ENCODE measurements around the gene TRAPPC10.

TRAPPC10 gene

DNA sequence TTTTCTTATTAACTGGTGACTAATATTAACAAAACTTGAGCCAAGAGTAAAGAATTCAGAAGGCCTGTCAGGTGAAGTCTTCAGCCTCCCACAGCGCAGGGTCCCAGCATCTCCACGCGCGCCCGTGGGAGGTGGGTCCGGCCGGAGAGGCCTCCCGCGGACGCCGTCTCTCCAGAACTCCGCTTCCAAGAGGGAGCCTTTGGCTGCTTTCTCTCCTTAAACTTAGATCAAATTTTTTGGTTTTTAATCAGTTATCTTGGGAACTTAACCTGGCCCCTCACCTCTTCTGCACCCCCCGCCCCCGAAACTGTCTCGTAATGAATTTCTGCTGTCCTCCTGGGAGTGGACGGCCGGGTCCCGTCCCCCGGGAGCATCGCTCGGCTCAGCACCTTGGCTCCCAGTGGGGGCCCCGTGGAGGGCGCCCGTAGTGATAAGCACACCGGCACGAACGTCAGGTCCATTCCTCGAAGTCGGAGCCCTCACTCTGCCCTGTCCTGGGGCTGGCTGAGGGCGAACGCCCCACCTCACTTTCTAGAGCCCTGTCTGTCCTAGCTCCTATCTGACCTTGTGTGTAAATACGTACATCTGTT lies 29.5 kb upstream of the TRAPPC10 start:
- DNase-seq, result no peak

DNA sequence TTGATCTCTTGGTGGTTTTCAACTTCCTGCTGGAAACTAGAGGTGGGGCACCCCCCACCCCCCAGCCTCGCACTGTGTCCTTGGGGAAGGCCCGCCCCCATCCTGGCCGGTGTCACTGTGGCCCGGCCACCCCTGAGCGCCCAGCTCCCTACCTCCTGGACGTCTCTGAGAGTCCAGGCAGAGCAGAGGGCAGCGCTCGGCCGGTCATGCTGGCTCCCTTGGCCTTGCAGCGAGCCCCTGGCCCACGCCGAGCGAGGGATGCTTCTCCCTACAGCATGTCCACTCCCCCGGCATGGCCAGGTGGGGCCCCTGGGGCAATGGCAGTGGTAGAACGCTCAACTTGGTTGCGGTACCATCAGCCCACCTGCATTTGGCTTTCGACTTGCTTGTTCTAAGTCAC lies 28.7 kb upstream of the TRAPPC10 start:
- DNase-seq, result no peak

DNA sequence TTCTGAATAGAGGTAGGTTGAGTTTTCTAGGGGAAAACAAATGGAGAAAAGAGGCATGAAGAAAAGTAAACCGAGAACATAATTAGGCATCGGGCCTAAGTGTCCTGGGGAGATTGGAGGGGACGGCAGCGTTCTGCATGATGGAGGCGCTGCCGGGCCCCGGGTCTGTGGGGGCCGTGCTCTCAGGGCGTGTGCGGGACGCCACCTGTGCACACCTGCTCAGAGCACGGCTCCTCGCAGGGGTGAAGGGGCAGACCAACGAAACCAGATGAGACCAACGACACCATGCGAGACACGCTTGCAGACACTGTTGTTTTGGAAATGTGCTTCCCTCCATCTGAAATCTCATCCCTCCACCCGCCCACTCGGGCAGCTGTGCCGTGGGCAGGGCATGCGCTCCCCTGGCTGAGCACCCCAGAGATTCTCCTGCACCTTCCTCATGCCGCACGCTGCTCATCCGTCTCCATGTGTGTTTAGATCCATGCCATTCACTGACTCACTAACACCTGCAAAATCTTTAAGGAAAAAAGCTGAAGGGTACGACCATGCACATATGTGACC lies 28.2 kb upstream of the TRAPPC10 start:
- DNase-seq, result no peak

DNA sequence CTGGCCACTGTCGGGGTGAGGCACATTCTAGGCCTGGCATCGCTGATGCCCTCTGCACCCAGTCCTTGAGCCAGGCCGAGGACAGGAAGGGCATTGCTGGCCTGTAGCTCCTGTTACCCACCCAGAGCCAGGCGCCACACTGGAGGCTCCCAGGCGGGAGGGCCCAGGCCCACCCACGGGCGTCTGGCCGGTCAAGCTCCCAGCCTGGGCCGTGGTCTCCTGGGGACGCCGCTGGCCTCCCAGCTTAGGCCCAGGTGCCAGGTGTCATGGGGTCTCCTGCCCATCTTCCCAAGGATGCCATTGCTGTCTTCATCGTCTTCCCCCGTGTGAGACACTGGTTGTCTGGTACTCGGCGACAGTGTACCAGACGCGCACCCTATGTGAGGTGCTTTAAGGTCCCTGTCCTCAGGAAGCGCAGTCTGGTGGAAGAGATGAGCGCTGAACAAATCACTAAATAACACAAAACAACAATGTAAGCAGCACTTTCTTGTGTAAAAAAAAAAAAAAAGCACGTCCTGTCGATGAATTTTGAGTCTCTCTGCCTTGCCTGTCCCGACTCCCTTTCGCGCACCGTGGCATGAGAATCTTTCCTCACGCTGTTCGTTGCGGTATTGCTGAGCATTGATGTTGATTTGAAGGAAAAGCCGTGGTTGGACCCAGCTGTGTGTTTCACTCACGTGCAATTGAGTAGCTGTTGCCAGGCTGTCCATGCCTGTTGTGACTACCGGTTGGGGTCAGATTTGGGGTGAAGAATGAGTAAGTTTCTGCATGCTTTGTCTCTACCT lies 27.0 kb upstream of the TRAPPC10 start:
- DNase-seq, result no peak

DNA sequence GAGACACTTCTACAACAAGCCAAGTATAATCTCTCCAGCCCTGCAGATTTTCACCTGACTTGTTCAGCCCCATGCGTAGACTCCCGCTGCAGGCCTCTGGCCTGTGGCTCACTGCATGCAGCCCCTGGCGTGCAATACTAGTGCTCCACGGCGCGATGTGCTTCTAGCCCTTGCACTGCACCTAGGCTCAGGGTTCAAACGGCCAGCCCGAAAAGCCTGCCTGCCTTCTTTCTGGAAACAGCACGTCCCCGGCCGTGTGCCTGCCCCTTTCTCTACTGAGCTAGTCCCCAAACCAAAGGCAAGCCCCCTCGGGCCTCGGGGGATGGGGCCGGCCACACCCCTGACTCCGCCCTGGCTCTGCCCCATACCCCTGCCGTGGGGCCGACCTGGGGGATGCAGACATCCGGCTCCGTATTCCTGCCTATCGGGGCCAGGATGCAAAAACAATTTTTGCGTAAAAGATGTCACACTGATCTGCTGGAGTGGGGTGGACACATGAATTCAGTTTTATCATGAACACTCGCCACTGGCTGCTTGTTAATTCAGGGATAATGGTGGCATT lies 26.3 kb upstream of the TRAPPC10 start:
- no peak for DNase-seq

DNA sequence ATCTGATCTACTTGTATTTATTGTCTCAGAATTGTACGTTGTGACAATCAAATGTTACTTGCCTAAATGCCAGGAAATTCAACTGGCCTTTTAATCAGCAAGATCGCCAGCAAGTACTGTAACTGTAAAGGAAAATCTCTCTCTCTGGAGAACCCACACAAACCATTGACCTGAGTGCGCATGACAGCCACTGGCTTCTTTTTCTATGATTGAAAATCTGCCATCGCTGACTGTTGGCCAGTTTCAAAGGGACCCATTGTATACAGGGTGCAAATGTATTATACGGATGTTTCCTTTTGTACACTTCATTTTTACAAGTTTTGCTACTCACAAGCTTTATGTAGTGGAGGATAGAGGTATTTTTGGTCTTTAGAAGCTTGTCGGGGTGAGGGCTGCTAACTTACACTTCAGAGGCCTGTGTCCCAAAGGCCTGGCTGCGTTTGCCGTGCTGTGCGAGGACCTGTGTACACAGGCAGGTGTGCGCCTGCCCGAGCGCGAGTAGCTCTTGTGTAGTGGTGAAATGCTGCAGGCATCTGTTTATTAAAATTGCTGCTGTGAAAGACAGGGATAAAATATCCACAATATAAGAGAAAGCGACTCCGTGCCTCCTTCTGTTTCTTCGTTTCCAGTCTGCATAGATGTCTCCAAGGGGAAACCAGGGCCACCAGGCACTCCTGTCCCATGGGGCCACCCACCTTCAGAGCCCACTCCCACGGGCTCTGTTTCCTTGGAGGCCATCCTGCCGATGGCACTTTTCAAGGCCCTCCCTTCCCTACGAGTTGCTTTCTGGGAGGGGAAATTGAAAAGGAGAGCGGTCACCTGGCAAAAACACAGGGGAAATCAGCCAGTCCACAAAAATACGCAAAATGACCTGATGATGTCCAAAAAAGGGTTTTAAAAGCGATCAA lies 25.3 kb upstream of the TRAPPC10 start:
- DNase-seq, result no peak

DNA sequence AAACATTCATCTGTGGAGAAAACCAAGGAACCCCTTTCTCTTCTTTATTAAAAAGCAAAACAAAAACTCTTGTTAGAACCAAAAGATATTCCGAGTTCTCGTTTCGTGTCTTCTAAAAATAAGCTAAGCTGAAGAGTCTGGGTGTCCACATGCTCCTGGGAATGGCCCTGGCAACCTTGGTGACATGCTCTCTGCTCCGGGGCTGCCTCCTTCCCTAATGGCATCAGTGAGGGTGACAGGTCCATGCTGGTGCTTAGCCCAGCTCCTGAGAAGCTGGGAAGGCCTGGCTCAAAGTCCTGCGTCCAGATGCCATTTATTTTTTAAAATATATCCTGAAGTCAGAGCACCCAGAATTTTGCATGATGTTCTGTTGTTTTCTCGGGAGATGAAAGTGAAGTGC lies 24.6 kb upstream of the TRAPPC10 start:
- DNase-seq, result no peak

DNA sequence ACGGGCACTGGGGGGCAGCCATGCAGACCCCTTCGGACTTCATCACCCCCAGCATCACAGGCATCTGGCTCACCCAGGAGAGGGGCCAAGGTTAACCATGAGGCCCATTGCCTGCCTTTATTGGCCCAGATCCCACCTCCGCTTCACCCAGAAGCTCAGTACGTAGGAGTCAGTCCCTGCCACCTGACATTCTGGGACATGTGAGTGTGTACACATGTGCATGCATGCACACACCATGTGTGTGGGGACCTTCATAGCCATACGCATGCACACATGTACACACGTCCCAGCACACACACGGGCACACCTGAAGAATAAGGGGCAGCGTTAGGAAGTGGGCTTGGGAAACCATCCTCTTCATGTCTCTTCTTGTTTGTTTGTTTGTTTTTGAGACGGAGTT lies 24.1 kb upstream of the TRAPPC10 start:
- no peak for DNase-seq

DNA sequence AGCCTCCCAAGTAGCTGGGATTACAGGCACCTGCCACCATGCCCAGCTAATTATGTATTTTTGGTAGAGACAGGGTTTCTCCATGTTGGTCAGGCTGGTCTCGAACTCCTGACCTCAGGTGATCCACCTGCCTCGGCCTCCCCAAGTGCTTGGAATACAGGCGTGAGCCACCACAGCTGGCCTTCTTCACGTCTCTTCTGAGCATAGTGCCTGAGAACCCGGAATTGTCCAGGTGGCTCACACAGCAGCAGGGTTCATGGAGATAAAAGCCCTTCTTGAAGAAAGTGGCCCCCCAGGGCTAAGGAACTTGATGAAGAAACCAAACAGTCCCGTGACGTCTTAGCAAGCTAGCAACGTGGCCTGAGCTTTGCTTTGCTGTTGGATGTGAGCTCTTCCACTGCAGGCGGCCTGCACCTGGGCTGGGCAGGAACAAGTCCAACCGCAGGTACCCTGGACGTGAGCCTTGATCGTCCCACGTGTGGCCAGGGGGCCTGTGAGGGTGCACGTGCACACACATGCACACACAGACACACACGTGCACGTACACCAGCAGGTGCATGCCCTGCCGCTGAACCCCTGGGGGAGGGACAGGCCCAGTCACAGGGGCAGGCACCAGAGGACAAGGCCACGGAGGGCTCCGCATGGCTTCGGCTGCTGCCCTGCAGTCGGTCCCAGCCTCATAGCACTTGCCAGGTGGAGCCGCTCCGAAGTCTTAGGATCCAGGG lies 23.4 kb upstream of the TRAPPC10 start:
- no peak for DNase-seq

DNA sequence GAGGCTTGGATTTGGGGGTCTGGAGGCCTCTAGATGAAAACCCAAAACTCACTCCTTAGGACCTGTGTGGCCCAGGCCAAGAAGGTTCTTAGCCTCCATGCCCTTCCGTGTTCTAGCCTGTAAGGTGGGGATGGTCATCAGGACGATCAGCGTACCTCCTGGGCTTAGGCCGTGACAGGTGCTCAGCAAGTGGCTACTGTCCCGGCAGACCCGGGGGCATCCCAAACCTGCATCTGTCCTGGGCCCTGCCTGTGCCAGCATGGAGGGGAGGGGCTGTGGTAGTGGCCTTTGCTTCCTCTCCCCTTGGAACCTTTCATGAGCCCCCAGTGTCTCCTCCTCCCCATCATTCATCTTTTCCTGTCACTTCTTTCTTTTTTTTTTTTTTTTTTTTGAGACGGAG lies 22.7 kb upstream of the TRAPPC10 start:
- no peak for DNase-seq

DNA sequence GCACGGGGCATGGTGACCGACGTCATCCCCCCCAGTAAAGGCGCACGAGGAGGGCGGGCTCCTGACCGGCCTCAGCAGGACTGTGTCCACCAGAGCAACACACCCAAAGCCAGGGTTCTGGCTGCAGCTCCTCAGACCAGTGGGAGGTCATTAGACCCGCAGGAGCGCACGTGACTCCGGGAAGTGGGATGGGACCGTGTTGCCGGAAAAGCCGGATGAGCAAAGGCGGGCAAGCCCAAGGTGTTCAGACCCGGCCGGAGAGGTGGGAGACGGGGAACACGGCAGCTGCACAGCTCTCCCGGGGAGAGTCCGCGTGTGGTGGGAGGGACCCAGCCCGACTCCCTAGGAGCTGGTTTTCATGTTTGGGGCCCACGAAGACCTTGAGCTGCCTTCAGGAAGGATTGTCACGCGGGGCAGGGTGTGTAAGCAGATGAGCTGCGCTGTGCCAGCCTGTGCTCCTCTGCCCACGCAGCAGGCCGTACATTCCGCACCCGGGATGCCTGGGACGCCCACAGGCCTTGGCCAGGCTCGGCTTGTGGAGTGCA lies 20.6 kb upstream of the TRAPPC10 start:
- no peak for DNase-seq

DNA sequence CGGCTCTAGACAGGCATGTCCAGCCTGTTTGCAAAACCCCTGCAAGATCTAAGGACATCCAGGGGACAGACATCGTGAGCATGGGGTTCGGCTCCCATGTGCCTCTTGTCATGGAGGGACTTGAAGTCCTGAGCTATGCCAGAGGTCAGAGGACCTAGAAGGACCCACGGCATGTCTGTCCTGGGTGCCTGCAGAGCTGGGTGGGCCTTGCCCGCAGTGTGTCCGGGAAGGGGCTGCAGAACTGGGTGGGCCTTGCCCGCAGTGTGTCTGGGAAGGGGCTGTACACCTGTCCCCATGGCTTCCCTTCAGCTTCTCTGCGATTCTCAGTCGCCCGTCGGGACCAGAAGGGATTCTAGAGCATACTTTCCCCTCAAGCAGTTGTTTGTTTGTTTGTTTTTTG lies 20.0 kb upstream of the TRAPPC10 start:
- no peak for DNase-seq

DNA sequence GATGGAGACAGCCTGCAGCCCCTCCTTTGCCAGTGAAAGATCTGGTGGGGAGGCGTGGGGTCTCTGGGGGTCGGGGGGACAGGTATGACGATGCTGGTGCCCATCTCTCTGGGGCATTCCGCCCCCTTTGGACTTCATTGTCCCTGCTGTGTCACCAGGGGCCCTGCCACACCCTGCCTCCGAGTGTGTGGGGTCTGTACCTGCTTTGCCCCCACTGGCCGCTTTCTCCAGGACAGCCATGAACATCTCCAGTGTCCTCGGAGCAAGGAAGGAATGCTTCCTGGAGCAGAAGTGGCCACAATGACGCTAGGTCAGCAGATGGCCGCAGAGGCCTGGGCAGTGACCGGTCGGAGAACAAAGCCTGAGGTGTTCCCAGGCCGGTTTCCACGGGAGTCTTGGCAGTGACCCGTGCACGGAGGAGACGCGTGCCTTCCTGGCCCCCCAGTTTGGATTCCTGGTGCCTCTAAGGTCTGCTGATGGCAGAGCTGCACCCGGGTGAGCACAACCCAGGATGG lies 18.6 kb upstream of the TRAPPC10 start:
- no peak for DNase-seq

DNA sequence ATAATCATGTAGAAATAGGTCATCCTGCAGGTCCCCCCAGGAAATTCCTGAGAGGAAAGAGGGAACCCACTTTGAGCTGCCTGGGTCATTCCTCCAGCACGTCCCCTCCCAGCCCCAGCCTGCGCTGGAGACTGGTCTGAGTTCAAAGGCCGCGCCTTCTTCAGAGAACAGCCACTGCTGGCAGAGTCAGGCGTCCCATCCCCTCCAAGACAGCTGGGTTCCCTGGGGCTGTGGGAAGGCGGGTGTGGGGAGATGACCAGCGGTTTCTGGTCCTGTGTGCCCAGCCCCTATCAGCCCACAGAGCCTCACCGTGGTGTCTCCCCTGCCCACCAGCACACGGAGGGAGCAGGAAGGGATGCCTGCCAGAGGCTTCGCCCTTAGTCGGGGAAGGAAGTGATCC lies 18.0 kb upstream of the TRAPPC10 start:
- no peak for DNase-seq

DNA sequence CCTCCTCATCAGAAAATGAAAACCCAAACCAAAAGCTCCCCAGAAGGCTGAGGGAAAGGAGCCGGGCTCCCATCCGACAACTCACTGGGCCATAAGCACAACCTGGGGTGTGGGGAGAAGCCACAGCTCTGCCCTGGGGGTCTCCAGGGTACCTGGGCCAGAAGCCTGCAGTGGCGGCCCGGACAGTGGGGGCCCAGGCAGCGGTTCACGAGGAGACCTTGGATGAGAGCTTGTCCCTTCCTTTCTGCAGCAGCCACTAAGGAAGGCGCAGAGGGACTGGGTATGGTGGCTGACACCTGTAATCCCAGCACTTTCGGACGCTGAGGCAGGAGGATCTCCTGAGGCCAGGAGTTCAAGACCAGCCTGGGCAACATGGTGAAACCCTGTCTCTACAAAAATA lies 17.5 kb upstream of the TRAPPC10 start:
- no peak for DNase-seq

DNA sequence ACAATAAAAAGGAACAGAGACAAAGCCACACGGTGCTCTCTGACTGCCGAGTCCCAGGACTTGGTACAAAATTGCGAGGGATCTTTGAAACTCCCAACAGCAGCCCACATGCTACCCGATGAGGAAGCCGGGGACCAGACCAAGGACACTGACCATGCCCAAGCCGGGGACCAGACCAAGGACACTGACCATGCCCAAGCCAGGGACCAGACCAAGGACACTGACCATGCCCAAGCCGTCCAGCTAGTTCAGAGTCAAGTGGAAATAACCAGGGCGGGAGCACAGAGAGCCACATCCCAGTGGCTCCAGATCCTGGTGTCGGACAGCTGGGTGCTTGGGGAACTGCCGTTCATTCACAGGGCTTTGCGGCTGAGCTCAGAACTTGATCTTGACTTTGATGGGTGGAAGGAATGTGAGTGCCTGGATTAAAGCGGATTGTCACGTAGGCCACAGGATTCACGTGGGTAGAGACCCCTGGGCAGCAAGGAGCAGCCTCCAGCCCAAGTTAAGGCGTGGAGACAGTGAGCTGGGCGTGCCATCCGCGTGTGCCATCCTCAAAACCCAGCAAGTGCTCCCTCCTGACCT lies 16.5 kb upstream of the TRAPPC10 start:
- no peak for DNase-seq

DNA sequence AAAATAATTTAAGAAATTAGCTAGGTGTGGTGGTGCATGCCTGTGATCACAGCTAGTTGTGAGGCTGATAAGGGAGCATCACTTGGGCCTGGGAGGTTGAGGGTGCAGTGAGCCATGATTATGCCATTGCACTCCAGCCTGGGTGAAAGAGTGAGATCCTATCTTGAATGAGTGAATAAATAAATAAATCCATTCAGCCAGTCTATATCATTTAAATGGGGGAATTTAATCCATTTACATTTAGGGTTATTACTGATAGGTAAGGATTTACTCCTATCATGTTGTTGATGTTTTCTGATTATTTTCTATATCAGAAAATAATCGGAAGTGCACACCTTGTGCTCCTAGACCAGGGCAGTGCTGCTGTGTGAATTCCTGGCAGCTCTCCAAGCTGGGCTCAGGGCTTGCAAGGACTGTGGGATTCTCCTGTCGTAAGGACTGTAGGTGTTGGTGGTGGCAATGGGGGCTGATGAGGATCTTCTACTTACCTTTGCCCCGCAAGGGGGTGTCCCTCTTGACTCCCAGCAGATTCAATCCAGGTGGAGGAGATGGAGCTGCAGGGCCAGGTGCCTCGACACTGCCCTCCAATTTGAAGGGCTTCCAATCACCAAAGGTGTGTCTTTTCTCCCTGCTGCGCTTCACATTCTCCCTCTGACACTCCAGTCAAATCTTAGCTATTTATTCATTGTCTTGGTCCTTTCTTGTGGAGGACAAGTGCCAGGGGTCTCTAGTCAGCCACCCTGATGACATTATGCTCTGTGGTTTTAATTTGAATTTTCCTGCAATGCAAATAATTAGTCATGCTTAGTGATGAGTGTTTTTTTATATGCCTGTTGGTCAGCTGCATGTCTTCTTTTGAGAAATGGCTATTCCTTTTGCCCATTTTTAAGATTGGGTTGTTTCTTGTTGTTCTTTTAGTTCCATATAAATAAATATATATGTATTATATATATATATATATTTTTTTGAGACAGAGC lies 14.1 kb upstream of the TRAPPC10 start:
- no peak for DNase-seq

DNA sequence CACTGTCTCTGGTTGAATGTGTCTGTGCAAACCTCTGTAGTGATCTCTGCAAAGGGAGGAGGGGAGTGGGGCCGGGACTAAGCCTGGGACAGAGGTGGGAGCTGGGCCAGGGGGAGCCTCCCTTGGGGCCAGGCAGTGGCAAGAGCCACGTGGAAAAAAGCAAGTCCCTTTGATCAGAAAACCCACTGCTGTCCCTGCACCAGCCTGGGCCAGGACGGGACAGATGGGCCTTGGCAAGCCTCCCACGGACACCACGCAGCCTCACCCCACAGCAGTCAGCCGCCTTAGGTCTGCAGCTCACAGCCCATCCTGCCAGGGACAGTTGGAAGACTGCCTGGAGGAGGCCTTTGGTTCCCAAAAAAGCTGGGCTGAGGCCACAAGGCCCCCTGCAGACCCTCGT lies 11.7 kb upstream of the TRAPPC10 start:
- DNase-seq, result no peak

DNA sequence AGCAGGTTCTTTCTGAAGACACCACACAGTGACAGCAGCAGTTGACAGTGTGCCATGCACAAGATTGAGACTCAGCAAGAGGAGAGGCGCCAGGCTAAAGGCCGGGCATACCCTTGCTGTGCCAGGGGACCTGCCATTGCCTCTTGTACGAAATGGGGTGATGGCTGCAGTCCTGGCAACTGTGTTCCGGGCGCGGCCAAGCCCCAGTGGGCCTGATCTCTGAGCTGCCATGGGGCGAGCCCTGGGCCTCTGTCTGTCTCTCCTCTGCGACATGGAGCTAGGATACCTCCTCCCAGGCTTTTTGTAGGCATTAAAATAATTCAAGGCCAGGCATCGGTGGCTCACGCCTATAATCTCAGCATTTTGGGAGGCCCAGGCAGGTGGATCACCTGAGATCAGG lies 9.6 kb upstream of the TRAPPC10 start:
- DNase-seq, result no peak

DNA sequence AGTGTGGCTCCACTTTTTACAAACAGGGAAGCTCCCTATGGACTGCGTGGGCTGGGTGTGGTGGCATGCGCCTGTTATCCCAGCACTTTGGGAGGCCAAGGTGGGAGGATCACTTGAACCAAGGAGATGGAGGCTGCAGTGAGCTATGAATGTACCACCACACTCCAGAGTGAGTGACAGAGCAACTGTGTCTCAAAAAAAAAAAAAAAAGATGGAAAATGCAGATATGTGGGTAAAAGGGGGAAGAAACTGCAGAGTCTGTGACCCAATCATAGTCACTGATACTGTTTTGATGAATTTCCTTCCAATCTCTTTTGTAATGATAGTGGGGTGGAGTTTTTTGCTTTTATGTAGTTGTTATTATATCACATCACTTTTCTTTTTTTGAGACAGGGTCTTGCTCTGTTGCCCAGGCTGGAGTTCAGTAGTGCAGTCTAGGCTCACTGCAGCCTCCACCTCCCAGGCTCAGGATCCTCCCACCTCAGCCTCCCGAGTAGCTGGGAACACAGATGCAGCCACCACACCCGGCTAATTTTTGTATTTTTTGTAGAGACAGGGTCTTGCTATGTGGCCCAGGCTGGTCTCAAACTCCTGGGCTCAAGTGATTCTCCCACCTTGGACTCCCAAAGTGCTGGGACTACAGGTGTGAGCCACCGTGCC lies 8.7 kb upstream of the TRAPPC10 start:
- DNase-seq, result no peak
